ENCODE measurements around the gene FREY1. TPM values are rescaled to one million over a fixed set of nuclear protein-coding genes. Genes with fewer than 3 reads are reported as not detected.

Gene FREY1
- total RNA-seq, 4 donors from 2014 or later, result 0.65 to 3.7 (median 1.4) TPM

DNA sequence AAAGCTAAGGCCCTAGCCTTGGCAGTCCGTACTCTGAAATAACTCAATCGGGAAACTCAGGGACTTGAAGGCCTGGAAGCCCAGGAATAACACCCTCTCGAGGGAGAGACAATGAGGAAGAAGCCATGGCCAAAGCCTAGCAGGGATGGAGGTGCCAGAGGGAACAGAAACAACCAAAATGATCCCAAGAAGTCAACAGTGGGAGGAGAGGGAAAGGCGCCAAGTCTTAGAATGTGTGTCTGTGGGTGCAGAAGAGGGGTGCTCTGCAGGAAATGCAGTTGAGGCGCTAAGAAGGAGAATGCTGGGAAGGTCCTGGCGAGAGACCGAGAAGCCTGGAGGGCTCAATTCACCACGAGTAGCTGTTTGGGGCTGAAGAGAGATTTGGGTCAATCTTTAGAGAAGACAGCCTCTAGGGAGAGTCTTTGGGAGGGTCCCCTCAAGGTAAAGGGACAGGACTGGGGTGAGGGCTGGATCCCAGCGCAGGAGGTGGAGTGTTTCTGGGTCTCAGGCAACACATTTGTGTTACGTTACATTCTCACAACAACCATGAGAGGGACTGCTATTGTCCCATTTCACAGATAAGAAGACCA lies 22.4 kb downstream of the FREY1 start:
- H3K27ac ChIP-seq (replicated peaks in 1 of 4), result no peak overlapping the region
- peaks cover 17 to 39% (median 35%) of the 10 kb centered on the region in 4 donors for H3K36me3 ChIP-seq
- peak overlapping the region; percentile 54 to 74 (median 58) for H3K4me3 ChIP-seq
- TF ChIP-seq POLR2A (IDR thresholded peaks at IDR 0.05; ENCODE audit: low read depth), result no peak
- TF ChIP-seq EP300 (IDR thresholded peaks at IDR 0.05), result no peak
- TF ChIP-seq, protein P1, sequence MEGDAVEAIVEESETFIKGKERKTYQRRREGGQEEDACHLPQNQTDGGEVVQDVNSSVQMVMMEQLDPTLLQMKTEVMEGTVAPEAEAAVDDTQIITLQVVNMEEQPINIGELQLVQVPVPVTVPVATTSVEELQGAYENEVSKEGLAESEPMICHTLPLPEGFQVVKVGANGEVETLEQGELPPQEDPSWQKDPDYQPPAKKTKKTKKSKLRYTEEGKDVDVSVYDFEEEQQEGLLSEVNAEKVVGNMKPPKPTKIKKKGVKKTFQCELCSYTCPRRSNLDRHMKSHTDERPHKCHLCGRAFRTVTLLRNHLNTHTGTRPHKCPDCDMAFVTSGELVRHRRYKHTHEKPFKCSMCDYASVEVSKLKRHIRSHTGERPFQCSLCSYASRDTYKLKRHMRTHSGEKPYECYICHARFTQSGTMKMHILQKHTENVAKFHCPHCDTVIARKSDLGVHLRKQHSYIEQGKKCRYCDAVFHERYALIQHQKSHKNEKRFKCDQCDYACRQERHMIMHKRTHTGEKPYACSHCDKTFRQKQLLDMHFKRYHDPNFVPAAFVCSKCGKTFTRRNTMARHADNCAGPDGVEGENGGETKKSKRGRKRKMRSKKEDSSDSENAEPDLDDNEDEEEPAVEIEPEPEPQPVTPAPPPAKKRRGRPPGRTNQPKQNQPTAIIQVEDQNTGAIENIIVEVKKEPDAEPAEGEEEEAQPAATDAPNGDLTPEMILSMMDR (IDR thresholded peaks at IDR 0.05), result no peak
- TF ChIP-seq POLR2AphosphoS5 (IDR thresholded peaks at IDR 0.05), result peak in 1 of 2 donors; percentile 6
- peaks cover 3 to 23% (median 17%) of the 10 kb centered on the region in 4 donors for H3K4me1 ChIP-seq
- H3K9me3 ChIP-seq, result no peaks in the 10 kb centered on the region
- no peaks in the 10 kb centered on the region for H3K27me3 ChIP-seq
- intact Hi-C loops (cut with DNase I), result no loop called here
- no peak for DNase-seq (ENCODE audit: extremely low spot score)
- 86% methylated on average over 10 of the region's 10 CpGs for WGBS

DNA sequence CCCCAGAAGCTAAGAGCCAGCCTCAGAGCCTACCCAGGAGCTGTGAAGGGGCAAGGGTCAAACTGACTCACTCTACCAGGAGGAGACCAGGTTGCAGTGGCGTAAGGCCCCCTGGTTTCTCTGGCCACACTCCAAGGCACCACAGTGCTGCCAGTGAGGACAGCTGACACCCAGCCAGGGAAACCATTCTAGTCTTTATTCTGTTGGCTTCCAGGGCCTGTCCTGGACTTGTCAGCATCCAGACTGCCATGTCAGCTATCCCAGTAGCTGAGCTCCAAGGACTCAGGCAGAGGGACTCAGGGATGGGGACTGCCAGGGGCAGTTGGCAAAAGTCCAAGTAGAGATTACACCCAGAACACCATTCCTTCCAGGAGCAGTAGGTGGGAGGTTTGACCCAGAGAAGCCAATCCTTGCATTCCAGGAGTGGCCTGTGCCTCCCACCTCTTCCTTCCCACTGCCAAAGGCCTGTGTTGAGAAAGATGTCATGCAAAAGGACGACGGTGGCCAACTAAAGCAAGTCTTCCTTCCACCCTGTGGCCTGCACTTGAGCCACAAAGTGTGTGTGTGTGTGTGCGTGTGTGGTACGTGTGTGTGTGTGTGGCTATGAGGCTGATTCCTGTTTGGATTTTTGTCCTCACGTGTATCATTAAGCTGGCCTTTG lies 25.2 kb downstream of the FREY1 start:
- Histone ChIP-seq H3K27ac (replicated peaks in 1 of 4) (no peak overlapping the region), H3K27me3 (no peaks in the 10 kb centered on the region), H3K9me3 (no peaks in the 10 kb centered on the region), H3K36me3 (peaks cover 44 to 65% (median 56%) of the 10 kb centered on the region in 4 donors), H3K4me1 (peaks cover 3 to 25% (median 18%) of the 10 kb centered on the region in 4 donors), H3K4me3 (no peak overlapping the region)
- 69% methylated on average over 6 of the region's 6 CpGs for WGBS
- intact Hi-C loops (cut with DNase I), result no loop called here
- TF ChIP-seq POLR2A (IDR thresholded peaks at IDR 0.05; ENCODE audit: low read depth), result no peak
- TF ChIP-seq EP300 (IDR thresholded peaks at IDR 0.05), result no peak
- TF ChIP-seq, protein P1 (IDR thresholded peaks at IDR 0.05), result no peak
- no peak for TF ChIP-seq POLR2AphosphoS5 (IDR thresholded peaks at IDR 0.05)
- DNase-seq (ENCODE audit: extremely low spot score), result no peak

DNA sequence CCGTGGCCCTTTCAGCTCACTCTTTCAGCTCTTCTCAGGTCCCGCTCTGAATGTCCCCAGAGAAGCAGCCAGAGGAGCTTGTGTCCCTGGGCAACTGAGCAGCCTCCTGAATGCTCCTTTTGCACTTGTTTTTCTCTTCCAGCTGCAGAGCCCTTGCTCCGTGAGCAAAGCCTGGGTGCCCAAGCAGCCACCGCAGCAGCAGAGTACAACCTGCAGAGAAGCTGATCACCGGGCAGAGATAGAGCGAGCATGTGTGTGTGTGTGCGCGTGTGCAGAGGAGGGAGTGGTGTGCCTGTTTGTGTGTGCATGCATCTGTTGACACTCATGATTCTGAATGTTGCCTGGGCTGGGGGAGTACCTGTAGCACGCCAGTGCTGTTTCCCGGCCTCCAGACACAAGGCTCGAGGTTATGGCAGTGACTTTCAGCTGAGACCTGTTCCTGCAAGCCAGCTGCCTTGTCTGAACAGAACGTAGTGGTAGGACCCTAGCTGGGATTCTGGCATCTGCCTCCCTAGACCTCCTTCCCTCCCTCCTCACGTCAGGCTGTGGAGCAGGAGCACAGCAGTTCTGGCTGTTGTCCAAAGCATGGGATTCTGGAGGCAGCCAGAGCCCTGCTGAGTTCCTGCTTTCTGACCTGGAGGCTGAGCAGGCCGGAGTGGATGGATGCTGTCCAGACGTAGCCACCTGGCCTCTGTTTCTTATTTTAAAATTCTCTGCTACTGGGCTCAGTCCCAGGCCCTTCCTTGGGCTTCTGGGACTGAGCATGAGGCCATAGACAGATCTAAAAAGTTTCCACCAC lies 26.1 kb downstream of the FREY1 start:
- Histone ChIP-seq H3K36me3 (peaks cover 47 to 74% (median 65%) of the 10 kb centered on the region in 4 donors), H3K27me3 (no peaks in the 10 kb centered on the region), H3K4me3 (no peak overlapping the region), H3K9me3 (no peaks in the 10 kb centered on the region), H3K27ac (replicated peaks in 1 of 4) (no peak overlapping the region), H3K4me1 (peaks cover 3 to 23% (median 14%) of the 10 kb centered on the region in 4 donors)
- no peak for DNase-seq (ENCODE audit: extremely low spot score)
- 55% methylated on average over 6 of the region's 15 CpGs for WGBS
- TF ChIP-seq POLR2AphosphoS5 (IDR thresholded peaks at IDR 0.05), result no peak
- TF ChIP-seq, protein P1 (IDR thresholded peaks at IDR 0.05), result no peak
- TF ChIP-seq POLR2A (IDR thresholded peaks at IDR 0.05; ENCODE audit: low read depth), result no peak
- TF ChIP-seq EP300 (IDR thresholded peaks at IDR 0.05), result no peak
- intact Hi-C loops (cut with DNase I), result no loop called here

DNA sequence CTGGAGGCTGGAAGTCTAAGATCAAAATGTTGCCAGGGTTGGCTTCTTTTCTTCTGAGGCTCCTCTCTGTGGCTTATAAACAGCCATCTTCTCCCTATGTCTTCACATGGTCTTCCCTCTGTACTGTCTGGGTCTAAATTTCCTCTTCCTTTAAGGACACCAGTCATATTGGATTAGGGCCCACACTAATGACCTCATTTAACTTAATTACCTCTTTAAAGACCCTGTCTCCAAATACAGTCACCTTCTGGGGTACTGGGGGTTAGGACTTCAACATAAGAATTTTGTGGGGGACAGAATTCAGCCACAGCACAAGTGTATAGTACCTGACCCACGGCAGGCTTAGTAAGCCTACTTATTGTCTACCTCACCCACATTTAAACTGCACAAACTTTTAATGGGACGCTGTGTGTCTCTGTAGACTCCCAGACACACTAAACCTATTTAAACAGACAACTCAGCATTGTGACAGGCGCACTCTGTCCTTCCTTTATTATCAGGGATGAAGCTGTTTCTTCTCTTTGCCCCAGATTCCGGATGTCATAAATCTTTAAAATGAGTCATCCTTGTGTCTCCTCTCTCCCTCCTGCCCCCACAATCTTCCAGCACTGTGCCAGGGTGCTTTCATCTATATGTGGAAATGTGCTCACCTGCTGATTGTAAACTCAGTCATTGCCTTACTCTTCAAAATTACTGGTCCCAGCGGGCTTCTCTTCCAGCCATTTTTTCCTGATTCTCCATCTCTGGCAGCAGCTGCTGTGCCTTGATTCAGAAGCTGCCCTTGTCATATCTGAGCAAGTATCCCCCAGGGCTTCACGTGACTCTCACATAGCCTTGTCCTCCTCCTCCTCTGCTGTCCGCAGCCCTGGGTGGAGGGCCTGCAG lies 27.0 kb downstream of the FREY1 start:
- H3K36me3 ChIP-seq, result peaks cover 55 to 83% (median 74%) of the 10 kb centered on the region in 4 donors
- no peak for DNase-seq (ENCODE audit: extremely low spot score)
- H3K4me1 ChIP-seq, result peaks cover under 1 to 16% (median 7%) of the 10 kb centered on the region in 4 donors
- WGBS, result 67% methylated on average over 7 of the region's 7 CpGs
- no peak for TF ChIP-seq POLR2A (IDR thresholded peaks at IDR 0.05; ENCODE audit: low read depth)
- TF ChIP-seq, protein P1 (IDR thresholded peaks at IDR 0.05), result no peak
- TF ChIP-seq POLR2AphosphoS5 (IDR thresholded peaks at IDR 0.05), result peak in 1 of 2 donors; percentile 6
- TF ChIP-seq EP300 (IDR thresholded peaks at IDR 0.05), result no peak
- no peaks in the 10 kb centered on the region for H3K9me3 ChIP-seq
- H3K27ac ChIP-seq (replicated peaks in 1 of 4), result peak overlapping the region in 1 of 4 donors; percentile 26
- H3K4me3 ChIP-seq, result no peak overlapping the region
- no peaks in the 10 kb centered on the region for H3K27me3 ChIP-seq
- intact Hi-C loops (cut with DNase I), result no loop called here

Measured in esophagus muscularis mucosa (tissue), 4 donors.